Stimulated activated CD8-positive, alpha-beta memory T cell treated with anti-CD3 and anti-CD28 coated beads, Interleukin-15, amount 100 ng/mL, for 24 hours (primary cell): ENCODE data around the gene RAB13.

Source experiments
- DNase-seq: peaks from one replicate; pipeline ENCODE4 v3.0.0-alpha.2; 2020; ENCODE audit warnings: low read depth

Gene RAB13

DNA sequence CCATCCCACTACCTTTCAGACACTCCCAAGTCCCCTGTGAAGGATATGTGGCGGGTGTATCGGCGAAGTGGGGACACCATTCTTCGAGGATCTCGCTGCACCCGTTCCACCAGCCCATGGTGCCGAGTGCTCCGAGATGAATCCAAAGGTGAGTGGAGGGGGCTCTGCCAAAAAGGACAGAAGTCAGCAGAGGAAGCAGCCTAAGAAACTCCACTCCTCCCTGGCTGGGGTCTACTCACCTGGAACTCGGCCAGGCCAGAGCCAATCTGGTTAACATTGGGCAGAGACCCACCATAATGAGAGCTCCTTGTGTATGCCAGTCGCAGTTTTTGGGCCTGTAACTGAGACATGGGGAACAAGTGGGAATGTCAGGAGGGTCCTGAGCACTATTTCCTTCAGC lies 31.3 kb downstream of the RAB13 start:
- no peak for DNase-seq

DNA sequence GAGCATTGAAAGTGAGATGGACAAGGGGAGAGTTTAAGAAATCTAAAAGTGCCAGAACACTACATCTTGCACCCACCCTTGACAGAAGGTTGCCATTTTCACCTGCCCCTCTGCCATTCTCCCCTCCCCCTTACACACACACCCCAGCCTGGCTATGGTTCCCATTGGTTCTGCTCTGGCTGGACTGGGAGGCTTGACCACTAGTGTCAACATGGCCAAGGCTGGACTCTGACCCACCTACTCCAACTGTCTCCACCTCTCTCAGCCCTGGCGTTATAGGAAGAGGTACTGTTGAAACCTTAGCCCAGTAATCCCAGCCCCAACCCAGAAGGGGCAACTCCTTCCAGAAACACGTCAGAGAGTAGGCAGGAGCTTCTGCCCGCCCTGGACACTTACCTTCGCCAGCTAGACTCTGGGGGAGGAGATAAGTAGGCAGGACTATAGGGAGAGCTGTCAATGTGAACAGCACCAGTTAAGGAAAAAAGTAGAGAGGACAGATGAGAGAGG lies 32.2 kb downstream of the RAB13 start:
- DNase-seq = no peak

DNA sequence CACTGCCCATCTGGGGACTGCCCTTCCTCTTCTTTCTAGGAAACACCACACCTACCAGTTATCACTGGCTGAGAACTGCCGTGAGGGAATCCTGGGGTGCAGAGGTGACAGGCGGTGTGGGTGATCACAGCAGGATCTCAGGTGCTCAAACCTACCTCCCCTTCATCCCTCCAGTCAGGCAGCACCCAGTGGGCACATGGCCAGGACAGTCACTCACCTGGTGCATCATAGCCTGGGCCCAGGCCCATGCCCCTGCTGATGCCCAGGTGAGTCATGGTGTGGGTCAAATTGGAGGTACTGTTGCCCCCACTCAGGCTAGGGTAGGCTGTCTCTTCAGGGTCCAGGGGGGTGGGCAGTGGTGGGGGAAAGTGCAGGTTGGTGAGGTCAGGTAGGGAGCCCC lies 34.3 kb downstream of the RAB13 start:
- no peak for DNase-seq

DNA sequence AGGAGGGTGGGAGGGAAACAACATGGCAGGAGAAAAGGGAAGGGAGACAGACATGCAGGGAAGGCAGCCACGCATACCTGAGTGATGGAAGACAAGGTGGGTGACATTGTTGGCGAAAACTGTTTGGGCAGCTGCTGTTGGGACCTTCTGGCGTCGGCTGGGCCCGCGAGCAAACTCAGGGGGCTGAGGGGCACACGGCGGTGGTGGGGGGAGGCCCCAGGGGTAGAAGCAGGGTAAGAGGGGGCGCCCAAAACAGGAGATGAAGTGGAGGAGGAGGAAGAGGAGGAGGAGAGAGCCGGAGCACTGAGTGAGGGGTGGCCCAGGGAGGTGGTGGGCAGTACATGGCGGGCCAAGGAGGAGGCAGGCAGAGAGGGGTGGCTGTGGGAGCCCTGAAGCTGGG lies 35.0 kb downstream of the RAB13 start:
- DNase-seq = no peak

DNA sequence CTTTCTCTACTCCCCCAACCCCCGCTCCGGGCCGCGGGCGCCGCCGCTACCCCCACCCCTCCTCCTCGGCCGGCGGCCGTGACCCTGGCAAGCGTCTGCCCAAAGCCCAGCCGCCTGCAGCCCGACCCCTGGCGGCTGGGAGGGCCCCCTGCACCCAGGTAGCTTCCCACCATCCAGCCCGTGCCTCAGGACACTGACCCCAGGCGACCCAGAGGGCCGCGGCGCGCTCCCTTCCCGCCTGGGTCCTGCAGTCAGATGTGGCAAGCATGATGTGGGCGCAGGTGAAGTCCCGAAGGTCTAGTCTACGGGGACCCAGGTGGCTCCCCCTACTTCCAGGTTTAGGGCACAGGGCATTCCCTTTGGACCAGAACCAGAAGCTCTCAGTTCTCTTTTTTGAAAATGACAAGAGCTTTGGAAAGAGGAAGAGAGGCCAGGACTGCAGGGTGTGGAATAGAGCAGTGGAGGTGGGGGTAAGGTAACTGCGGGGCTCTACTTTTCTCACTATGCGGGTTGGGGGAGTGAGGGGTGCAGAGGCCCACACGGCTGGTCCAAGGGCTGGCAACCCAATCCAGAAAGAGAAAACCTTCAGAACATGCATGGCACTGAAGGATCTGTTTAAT lies 39.4 kb downstream of the RAB13 start, which contains the start of gene DENND4B:
DENND4B (minus strand) TSS at position 97 of the 620 bp plus-strand sequence. CDS start 2,344 bp downstream, outside the sequence.
- DNase-seq = peak; percentile 66

DNA sequence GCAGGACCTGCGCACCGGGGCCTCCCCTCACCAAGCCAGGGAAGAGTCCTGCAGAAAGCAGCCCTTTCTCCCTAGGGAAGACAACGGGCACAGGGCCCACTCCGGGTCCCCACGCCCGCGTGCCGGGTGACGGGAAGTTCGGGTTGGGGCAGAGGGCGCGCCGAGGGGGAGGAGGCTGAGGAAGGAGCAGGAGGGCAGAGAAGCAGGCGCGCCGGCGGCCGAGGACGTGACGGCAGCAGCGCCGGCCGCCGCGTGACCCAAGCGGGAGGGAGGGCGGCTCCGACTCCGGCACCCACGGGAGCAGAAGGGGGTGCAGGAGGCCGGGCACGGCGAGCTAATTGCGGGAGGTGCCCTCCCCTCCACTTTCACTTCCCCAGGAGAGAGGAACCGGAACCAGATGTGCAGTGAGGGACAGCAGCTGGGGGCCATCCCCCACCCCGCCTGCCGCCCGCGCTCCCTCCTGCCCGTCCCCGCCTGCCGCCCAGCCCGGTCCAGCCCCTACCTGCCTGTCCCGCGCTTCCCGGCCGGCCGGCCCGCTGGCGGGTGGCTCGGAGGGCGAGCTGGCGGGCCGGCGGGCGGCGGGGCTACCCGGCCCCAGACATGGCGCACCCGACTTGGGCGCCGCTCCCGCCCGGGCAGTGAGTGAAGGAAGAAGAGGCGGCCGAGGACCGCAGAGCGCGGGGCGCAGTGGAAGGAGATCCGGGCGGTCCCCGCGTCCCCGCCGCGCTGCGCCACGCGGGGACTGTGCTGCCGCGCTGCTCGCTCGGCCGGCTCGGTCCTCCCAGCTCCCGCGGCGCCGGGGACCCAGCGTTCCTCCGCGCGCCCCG lies 40.1 kb downstream of the RAB13 start:
- DNase-seq = peak; percentile 44

DNA sequence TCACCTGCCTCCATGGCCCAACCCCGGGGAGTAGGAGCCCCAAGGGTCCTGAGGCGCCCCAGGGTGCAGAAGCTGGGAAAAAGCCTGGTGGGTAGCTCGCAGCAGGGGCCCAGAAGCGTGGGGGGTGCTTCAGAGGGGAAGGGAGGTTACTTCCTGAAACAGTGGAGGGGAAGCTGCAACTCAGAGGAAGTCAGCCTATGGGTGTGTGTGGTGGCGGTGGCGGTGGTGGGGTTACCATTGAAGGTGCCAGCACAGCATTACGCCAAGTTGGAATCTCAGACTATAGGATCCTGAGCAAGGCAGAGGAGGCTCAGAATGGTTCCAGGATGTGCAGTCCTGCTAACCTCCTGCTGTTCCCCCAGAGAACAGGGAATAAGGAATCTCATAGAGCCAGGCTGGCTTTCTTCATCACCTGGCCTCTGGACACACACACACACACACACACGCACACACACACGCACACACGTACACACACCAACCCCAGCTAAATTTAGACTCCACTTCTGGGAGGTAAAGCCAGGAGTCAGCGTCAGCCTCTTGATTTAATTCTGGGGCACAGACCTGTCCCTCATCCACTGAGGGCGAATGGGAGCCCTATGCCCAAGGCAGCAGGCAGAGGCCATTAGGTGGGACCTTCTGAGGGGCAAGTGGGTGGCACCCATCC lies 40.9 kb downstream of the RAB13 start:
- DNase-seq = peak; percentile 41

DNA sequence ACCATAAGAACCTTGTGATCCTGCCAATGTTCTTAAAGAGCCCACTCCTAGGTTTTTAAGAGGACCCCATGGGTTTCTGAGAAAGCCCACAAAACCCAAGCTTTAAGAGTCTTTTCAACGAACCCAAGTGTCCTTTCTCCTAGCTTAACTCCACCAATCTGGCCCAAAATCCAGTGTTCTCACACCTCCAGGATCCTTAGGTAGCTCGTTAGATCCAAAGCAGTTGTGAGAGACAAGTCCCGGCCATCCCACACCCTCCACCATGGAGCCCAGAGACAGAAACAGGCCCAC lies 41.4 kb downstream of the RAB13 start:
- no peak for DNase-seq

DNA sequence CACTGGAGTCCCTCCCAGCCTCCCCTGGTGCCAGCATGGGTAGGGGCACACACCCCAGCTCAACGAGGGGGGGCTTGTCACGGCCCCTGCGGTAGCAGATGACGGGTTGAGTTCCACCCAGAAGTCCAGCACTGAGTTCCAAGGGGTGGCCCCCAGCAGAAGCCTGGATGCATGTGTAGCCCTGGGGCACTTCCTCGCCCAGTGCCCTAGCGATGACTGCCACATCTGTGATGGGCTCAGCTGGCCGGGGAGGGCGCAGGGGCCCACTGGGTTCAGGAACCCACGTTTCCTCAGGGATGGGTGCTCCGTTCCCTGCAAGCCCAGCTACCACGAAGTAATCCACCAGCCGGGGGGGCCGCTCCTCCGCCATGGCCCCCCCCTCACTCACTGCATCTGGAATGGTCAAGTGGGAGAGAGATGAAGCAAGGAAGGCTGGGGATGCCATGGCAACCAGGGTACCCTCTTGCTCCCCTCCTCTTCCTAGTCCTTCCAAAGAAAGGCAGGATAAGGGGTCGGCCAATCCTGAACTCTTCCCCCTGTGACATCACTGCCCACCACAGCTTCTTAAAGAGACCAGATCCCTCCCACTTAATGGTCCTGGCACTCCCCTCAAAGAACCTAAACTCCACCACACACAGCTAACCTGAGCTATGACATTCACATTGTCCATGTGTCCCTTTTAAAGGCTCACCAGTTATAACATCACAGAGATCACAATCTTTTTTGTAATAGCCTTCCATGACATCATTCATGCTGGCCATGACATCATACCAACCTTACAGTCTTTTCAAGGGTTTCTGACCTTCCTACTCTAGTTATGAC lies 41.9 kb downstream of the RAB13 start:
- DNase-seq = no peak

DNA sequence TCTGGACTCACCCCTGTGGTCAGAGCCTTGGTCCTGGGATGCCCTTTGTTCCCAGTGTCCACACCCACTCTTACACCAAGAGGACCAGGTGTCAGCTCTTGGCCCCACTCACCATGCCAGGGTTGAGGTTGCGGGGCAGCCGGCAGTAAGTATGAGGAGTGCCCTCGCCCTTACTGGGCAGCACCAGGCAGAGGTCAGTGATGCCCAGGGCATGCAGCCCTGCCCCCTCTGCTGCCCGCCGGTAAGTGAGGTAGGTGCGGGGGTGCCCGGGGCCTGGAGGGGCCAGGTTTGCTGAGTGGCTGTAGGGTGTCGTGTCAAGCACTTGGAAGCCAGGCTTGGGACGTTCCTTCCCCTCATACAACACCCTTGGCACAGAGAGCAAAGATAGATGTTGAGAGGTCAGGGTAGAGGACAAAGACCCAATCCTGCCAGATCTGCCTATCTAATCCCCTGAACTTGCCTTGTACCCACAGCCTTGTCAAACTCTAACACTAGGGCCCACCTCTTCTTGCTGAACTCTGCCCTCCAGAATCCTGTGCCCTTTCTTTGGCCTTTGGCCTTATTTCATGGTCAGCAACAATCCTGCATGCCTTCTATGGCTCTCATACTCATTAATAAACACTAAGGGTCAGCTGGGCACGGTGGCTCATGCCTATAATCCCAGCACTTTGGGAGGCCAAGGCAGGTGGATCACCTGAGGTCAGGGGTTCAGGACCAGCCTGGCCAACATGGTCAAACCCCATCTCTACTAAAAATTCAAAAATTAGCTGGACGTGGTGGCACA lies 43.2 kb downstream of the RAB13 start:
- DNase-seq = no peak

DNA sequence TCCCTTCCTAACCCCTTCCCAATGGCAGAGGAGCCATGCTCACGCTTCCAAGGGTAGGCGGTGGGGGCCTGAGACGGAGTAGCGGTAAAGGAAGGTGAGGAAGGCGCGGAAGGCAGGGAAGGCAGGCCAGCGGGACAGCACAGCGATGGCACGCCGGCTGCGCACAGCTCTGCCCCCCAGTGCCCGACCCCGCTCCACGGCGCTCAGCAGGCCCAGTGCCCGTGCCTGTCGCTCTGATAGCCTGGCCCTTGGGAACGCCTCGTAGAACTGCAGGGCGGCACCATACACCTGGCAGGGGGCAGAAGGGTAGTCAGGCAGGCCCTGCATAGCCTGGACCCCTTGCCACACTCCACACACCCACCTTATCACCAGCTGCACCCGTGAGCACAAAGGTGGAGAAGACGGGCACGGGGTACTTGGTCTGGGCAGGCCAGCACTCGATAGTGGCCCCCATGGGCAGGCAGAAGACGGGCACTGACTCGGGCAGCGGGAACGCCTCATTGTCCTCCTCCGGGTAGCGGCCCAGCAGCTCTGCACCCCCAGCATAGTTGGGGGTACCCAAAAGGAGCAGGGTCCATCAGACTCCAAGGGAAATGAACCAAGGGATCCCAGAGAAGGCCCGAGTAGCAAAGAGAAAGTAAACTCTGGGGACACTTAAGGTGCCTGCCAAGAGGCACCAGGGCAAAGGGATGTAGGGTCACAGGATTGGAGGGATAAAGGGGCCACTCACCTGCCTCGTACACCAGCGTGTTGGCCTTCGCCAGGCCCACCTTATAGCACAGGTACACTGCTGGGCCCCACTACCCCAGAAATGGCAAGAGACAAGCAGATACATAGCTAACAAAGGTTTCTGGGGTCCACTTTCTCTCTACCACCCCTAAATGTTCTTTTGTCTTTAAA lies 44.1 kb downstream of the RAB13 start:
- DNase-seq = no peak

DNA sequence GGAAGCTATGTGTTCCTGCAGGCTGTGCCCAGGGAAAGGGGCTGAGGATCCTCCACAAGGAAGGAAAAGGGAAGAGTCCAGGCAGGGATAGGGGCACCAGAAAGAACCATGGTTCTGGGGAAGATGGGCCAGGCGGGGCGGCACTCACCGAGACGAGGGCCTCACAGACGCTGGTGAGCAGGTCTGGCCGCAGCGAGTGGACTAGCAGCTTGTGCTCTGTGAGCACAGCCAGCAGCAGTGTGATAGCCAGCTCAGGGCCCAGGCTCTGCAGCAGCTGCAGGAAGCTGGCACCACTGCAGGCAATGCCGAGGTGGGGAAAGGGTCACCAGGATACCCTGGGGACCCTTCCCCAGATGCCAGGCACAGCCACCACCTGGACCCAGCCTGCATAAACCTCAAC lies 45.4 kb downstream of the RAB13 start:
- DNase-seq = no peak

DNA sequence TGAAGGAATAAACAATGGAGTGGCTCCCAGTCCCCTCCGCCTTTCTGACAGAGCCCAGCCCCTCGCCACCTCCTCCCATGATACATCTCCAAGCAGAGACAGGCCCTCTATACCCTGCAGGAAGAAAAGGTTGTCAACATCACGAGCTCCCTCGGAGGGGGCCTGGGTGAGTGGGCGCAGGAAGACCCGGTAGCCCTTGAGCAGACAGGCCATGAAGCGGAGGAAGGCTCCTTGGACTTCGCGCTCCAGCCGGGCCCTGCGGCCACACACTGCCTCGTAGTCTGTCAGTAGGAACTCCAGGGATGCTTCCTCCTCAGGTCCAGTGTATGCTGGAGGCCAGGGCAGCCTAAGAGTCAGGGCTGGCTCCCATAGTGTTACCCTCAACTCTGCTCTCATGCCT lies 46.7 kb downstream of the RAB13 start:
- no peak for DNase-seq

DNA sequence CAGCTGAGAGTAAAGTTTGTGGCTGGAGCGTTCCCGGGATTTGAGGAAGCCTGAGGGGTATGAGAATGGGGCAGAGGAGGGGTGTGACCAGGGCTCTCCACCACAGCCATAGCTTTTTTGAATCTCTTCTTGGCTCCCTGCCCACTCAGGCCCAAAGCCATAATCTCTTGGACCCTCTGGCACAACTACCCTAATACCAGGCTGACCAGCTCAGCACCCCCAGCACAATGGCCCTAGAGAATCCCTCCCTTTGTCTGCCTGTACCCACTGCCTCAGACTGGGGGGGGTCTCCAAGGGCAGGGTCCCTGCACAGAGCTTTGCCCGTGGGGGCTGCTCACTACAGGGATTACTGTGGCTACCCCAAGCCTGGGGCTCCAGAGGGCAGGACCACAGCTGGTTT lies 47.1 kb downstream of the RAB13 start:
- DNase-seq = no peak

DNA sequence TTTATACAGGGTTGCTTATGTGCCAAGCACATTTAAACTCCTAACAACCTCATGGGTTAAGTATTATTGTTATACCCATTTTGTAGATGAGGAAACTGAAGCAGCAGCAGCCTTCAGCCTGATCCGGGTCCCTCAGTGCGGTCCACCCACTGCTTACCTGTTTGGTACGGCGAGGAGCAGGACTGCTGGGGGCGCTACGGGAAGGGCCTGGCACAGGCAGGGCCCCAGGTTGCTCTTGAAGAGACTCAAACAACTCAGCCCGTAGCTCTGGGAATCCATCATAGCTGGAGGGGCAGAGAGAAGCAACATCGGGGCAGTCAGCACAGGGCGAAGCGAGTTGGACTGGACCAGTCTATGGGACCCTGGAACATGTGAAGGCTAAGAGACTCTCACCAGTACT lies 48.8 kb downstream of the RAB13 start:
- no peak for DNase-seq

DNA sequence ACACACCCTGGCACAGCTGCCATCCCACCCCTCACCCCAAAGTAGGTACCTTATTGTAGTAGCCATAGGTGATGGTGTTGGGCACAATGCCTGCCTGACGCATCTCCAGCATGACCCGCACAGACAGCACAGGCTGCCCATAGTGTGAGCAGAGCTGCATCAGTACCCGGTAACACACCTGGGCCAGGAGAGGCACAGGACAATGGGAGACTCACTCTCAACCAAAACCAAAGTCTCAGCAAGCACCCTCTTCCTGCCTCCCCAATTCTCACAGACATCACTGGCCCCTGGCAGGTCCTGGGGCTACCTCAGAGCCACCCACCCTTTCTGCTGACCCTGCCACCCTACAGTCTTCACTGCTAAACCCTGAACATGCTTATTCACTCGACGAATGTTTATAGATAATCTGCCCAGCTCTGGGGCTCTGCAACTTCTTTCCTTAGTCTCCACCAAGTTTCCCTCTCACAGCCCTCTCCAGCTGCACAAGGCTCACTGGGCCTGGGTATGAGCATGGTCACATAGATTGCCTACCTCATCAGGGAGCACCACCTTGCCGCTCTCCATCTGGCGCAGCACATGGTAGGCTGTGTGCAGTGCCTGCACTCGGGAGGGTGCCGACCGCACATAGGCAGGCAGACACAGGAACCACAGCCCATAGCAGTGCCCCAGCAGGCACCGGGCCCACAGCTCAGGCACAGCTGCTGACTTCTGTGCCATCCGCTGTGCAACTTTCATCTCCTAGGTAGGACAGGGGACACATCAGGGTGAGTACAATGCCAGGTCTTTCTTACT lies 49.9 kb downstream of the RAB13 start:
- no peak for DNase-seq

DNA sequence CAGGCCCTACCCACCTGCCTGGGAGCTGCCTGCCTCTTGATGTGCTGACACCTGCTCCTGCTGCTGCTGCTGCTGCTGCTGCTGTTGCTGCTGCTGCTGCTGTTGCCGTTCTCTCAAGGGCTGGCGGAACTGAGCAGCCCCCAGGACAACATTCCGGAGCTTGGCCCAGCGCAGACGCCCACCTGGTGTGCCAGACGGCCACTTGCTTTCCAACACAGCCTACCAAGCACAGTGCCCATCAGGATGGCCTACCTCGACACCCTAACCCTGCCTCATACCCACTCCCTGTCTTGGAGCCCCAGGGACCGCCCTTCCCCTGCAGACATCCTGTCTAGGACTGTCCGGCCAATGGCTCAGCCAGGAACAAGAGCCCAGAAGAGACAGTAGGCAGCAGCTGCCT lies 51.4 kb downstream of the RAB13 start:
- no peak for DNase-seq

DNA sequence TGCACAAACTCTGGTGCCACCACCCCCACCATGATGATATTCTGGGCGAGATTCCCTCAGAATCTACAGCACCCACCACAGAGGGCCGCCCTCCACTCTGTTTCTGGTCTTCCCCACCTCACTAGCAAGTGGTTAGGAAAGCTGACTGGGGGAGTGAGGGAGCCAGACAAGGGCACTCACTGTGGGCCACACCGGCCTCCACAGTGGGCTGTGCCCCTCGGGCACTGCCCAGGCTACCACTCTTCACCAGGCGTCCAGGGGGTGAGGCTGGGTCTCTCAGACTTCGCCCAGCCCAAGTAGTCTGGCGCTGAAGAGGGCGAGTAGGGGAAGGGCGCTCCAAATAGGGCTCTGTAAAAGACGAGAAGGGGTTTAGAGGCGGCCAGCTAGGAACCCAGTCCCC lies 52.2 kb downstream of the RAB13 start:
- DNase-seq = no peak

DNA sequence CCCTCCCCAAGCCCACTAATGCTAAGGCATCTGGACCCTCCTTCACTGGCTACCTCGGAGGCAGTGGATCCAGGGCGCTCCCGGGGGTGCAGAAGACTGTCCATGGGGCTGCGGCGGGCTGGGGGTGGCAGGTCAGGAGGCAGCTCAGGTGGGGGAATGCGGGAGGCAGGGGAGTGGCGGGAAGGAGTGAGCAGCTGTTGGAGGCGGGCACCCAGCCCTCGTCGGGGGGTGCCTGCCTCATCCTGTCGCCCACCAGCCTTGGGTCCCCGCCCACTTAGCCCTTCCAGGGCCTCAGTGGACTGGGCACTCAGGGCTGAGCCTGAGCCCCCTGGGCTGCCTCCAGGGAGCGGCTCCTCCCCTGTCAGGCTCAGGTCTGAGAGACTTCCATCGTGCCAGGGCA lies 52.7 kb downstream of the RAB13 start:
- no peak for DNase-seq
